Islet precursor cell (in vitro differentiated cells): ENCODE data around the gene HEATR5A.
"Not testable (repeated sequence)": the region's sequence is repeated elsewhere in the genome, so short reads cannot be mapped to it uniquely, and the experiment has no call there.

Experiments
- DNase-seq: peaks from one replicate; pipeline ENCODE4 v3.0.0-alpha.2; 2018

HEATR5A gene

DNA sequence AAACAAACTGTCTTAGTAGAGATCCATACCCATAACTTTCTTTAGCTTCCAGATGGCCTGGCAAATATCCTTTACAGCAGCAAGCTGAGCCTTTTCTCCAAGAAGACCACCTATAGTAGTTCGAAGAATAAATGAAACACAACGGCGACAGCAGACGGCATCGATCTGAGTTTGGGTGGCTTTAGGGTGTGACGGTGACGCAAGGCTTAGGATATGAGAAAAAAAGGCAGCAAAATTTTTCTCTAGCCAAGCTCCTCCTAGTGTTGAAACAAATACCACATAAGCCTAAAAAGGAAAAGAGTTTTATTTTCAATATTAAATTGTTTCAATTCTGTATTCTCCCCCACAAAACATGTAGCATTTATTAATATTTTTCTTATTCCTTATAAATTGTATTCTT is 33.3 kb downstream of the HEATR5A start:
- no peak for DNase-seq

DNA sequence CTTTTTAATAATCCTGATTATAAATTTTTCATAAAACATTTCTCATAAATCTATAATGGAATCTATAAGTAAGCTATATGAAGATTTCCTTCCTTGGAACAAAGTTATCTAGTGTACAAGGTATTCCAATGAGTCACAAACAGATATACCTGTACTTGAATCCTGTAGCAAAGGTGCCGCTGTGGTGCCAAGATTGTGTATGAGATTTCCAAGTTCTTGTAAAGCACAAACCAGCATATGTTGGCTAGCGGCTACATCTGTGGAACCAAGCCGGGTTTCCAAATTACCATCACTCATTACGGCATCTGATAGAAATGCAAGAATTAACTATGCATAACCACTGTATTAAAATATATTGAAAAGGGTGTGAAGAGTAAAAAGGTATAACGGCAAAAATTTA is 34.1 kb downstream of the HEATR5A start:
- DNase-seq = no peak

DNA sequence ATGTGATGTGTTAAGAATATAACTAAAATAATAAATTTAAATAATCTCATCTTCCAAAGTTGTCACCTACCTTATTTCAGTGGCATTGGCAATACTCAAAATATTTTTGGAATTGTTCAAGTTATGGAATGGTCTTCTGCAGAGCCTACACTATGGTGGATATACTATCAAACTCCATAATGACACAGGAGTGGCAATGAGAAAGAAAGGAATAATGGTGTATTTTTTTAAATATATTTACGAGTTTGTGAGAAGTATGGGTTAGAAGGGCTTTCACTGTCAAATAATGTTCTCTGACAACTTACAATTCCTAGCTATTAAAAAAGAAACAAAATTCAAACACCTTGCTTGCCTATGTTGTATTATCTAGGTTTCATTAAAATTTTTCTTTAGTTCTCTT is 38.1 kb downstream of the HEATR5A start:
- DNase-seq = no peak

- DNase-seq = no peak
Measured at GRCh38 chr14:31380106-31380505, 40.2 kb downstream of the HEATR5A start.

GRCh38 chr14:31379125-31379947 is 41.0 kb downstream of the HEATR5A start:
- not testable (repeated sequence) for DNase-seq

- no peak for DNase-seq
Measured at GRCh38 chr14:31377433-31377832, 42.9 kb downstream of the HEATR5A start.

DNA sequence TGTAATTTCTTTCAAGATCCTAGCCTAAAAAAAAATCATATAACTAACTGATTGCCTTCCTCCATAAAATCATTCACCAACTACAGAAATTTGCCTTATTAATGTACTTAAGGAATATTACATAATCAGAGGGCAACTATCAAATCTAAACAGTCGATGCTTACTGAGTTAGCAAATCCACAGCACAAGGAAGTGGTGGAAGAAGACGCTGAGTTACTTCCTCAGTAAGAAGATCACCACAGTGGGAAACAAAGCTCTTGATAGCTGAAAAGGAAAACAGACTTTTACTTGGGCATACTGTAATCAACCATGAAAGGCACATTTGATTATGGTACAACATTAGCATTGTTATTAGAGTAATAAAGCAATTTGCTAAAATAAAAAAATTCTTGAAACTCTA is 48.7 kb downstream of the HEATR5A start:
- no peak for DNase-seq

- DNase-seq = no peak
Measured at GRCh38 chr14:31363331-31364073, 56.8 kb downstream of the HEATR5A start.

GRCh38 chr14:31362746-31363145 is 57.6 kb downstream of the HEATR5A start:
- no peak for DNase-seq

DNA sequence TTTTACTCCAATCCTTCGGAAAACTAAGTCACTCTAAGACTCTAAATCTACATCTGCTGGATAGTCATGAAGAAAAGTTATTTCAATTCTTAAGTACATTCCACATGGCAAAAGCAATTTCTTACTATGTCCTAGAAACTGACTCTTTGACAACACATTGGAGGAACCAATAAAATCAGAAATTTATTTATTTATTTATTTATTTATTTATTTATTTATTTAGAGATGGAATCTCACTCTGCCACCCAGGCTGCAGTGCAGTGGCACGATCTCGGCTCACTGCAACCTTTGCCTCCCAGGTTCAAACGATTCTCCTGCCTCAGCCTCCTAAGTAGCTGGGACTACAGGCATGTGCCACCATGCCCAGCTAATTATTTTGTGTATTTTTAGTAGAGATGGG is 58.6 kb downstream of the HEATR5A start:
- DNase-seq = not testable (repeated sequence)

GRCh38 chr14:31360919-31361662 is 59.3 kb downstream of the HEATR5A start:
- no peak for DNase-seq

DNA sequence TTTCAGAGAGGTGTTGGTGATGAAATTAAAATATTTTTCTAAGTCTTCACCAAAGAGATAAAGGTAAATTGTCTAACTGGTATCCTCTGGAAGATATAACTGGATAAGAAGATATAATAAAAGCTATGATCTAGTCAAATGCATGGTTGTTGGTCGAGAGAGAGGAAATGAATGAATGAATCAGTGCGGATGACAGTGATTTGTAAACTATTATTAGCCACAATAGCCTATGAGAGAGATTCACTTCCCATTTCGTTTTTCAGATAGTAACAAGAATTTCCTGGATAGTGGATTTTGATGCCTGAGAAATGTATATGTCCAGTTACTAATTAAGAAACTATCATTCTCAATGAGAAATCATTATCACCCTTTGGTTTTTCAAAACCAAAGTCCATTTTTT is 63.1 kb downstream of the HEATR5A start:
- DNase-seq = no peak

DNA sequence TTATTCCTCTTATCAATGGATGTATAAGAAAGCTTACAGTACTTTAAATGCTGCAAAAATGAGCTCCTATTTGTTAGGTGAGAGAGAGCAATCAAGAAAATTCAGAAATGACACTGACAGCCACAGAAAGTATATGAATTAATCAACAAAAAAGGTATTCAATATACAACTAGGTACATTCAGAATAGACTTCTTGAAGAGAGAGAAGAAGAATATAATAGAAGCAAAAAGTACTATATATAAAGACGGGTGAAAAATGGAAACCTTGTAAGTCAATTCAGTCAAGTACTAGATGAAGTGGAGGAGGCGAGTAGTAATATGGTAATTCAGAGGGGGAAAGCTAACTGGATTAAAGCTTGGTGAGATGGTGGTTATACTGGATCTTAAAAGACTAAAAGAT is 74.3 kb downstream of the HEATR5A start:
- no peak for DNase-seq

- DNase-seq = no peak
Measured at GRCh38 chr14:31341280-31341679, 79.1 kb downstream of the HEATR5A start.

DNA sequence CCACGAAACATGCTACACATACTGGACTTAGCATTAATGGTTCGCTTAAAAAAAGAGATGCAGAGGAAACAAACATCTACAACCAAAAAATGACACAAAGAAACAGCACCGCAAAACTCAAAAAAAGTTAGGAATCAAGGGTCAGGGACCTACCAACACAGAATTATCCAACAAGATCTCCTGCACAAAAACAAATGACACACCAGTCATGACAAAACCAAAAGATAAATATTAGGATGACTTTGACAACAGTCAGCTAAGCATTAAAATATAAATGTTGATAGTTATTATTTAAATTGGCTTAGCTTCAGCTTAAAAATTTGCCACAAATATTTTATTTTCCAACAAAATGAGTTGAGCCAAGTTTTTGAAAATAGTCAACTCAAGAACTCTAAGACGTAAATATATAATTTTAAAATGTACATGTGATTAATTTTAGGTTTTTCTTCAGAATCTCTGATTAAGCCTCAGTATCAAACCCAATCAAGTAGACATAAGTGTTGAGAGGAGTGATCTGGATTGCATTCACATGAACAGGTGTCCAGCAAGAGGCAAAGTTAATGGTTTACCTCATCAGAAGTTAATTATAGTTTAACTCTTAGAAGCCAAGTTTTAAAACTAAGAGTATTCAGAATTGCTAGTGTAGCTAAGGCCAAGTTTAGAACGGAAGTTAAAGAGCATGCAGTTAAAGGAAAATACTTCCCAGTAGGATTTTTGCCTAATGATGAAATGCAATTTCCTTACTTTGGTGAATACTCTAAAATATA is 79.9 kb downstream of the HEATR5A start:
- no peak for DNase-seq

DNA sequence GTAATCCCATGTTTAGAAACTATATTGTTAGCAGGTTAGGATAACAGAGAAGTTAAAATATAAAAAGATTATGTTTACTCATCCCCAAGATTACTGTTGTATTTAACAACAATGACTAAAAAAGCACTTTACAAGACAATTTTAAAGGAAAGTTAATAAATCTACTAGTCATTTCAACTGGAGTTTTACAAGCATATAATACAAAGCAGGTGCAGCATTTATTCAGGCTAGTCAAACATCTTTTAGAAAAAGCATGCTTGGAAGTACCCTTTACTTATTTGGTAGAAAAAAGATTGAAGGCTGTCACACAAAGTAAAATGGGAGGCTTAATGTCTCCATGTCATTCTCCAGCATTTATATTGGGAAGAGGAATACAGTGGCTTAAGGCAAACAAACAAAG is 80.6 kb downstream of the HEATR5A start:
- DNase-seq = no peak

DNA sequence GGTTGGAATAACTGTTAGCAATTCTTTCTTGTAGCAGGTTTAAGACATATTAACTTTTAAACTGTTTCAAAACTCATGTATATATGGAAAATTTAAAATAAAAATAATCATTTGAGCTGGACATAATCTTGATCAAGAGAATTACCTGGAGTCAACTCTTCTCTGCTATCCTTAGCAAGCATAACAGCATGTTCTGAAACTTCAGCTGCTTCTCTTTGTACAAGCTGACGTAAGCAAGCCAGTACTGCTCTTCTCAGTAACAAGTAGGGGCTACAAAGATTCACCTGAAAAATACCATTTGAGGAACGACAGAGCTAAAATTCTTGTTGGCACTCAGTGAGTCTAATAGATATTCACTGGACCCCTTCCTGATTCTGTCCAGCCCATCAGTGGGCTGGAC is 83.0 kb downstream of the HEATR5A start:
- DNase-seq = no peak

- DNase-seq = no peak
Measured at GRCh38 chr14:31336646-31337045, 83.7 kb downstream of the HEATR5A start.

- not testable (repeated sequence) for DNase-seq
Measured at GRCh38 chr14:31331395-31331794, 89.0 kb downstream of the HEATR5A start.

GRCh38 chr14:31329876-31330521 is 90.4 kb downstream of the HEATR5A start:
- not testable (repeated sequence) for DNase-seq

GRCh38 chr14:31326111-31326510 is 94.2 kb downstream of the HEATR5A start:
- no peak for DNase-seq

- no peak for DNase-seq
Measured at GRCh38 chr14:31323419-31323818, 96.9 kb downstream of the HEATR5A start.
